HCT116 (cell line): ENCODE data around the gene FBP1. TPM values are rescaled to one million over a fixed set of nuclear protein-coding genes. Genes with fewer than 3 reads are reported as not detected.
"Not testable (repeated sequence)": the region's sequence is repeated elsewhere in the genome, so short reads cannot be mapped to it uniquely, and the experiment has no call there.

Experiments used
- ATAC-seq: fragments of 200-7000 bp; cut with Tn5 transposase; 2 replicates; pipeline ENCODE4 v1.9.1; 2020; ENCODE audit warnings: mild to moderate bottlenecking, moderate library complexity
- BruUV-seq: library from RNA; stranded (reverse); fragments of 400-500 nt; replicated peaks from 2 replicates; lab custom pipeline; 2021; lab: Mats Ljungman, UMichigan
- CTCF ChIA-PET: fragments of 300-600 bp; sonication (Branson Sonifier 250); formaldehyde crosslinking; loops from one replicate; lab custom pipeline; 2021; ENCODE audit warnings: antibody characterized with exemption; lab: Charles Lee
- POLR2A ChIA-PET: fragments of 300-600, 350-600 bp; sonication (Branson Sonifier 250); formaldehyde crosslinking; loops from one replicate; lab custom pipeline; 2021; ENCODE audit warnings: antibody characterized with exemption; lab: Charles Lee
- RAD21 ChIA-PET, 2 experiments: fragments of 300-600 bp; sonication (Branson Sonifier 250); formaldehyde crosslinking; loops; one replicate each; lab custom pipeline; 2023; ENCODE audit warnings: low total read pairs in 2 of 2; ENCODE audit not compliant: uncharacterized antibody in 2 of 2, unreplicated experiment in 2 of 2, low non-redundant PET in 1 of 2; lab: Charles Lee
- DNase-seq: peaks from one replicate; pipeline ENCODE4 v3.0.0-alpha.2; 2010; ENCODE audit warnings: low read depth, low spot score
- H2AFZ ChIP-seq: fragments of 200-600 bp; shearing (Covaris generic), sonication (generic); 2 replicates; pipeline ENCODE4 v1.6.1; 2017; ENCODE audit warnings: low read depth, mixed run types, mixed read lengths, antibody characterized with exemption, low read length; ENCODE audit not compliant: poor library complexity, severe bottlenecking
- H3K27ac ChIP-seq: 2 replicates; pipeline ENCODE4 v1.5.1; 2012; ENCODE audit warnings: low read depth, low read length
- H3K27me3 ChIP-seq: fragments of 200-600 bp; sonication (generic); 2 replicates; pipeline ENCODE4 v1.6.1; 2016; ENCODE audit warnings: mixed run types, low read length, mixed read lengths; ENCODE audit not compliant: insufficient read depth
- H3K36me3 ChIP-seq, 2 experiments: fragments of 200-500 bp in 1 of 2; fragments of 200-600 bp in 1 of 2; sonication (Bioruptor generic) in 1 of 2; sonication (generic) in 1 of 2; 2 replicates each; pipeline versions ENCODE4 v1.5.1 to v1.6.1; 2014 to 2016; ENCODE audit warnings: low read length in 2 of 2, inconsistent platforms in 1 of 2, mixed read lengths in 1 of 2, mixed run types in 1 of 2; ENCODE audit not compliant: insufficient read depth in 2 of 2, control insufficient read depth in 1 of 2
- H3K4me1 ChIP-seq, 2 experiments: fragments of 200-600 bp in 1 of 2; sonication (generic) in 1 of 2; 2 replicates each; pipeline versions ENCODE4 v1.5.1 to v1.6.1; 2012 to 2017; ENCODE audit warnings: low read length in 2 of 2, inconsistent platforms in 1 of 2, mild to moderate bottlenecking in 1 of 2, mixed read lengths in 1 of 2, mixed run types in 1 of 2, moderate library complexity in 1 of 2; ENCODE audit not compliant: insufficient read depth in 2 of 2, control insufficient read depth in 1 of 2
- H3K4me2 ChIP-seq: fragments of 200-600 bp; sonication (generic); 2 replicates; pipeline ENCODE4 v1.6.1; 2017; ENCODE audit warnings: mixed run types, low read length, mixed read lengths
- H3K4me3 ChIP-seq, 2 experiments: fragments of 200-600 bp in 1 of 2; sonication (generic) in 1 of 2; replicated peaks in 1 of 2; 2 replicates each; pipeline ENCODE4 v1.5.1; 2011 to 2016; ENCODE audit warnings: low read length in 2 of 2, control low read depth in 1 of 2, low read depth in 1 of 2, mild to moderate bottlenecking in 1 of 2, mixed read lengths in 1 of 2, mixed run types in 1 of 2
- H3K79me2 ChIP-seq: fragments of 200-600 bp; sonication (generic); 2 replicates; pipeline ENCODE4 v1.6.1; 2017; ENCODE audit warnings: mild to moderate bottlenecking, mixed run types, low read length, moderate library complexity, mixed read lengths; ENCODE audit not compliant: insufficient read depth
- H3K9ac ChIP-seq: fragments of 200-600 bp; sonication (generic); 2 replicates; pipeline ENCODE4 v1.6.1; 2016; ENCODE audit warnings: low read length, mixed read lengths
- H3K9me2 ChIP-seq: fragments of 200-600 bp; sonication (generic), shearing (Covaris generic); 2 replicates; pipeline ENCODE4 v1.6.1; 2017; ENCODE audit warnings: mixed run types, mild to moderate bottlenecking, moderate library complexity; ENCODE audit not compliant: insufficient read depth
- H3K9me3 ChIP-seq, 2 experiments: fragments of 200-500 bp in 1 of 2; fragments of 200-600 bp in 1 of 2; sonication (Bioruptor generic) in 1 of 2; sonication (generic) in 1 of 2; 2 replicates each; pipeline ENCODE4 v1.6.1; 2014 to 2017; ENCODE audit warnings: low read length in 2 of 2, mixed read lengths in 2 of 2, inconsistent platforms in 1 of 2, low read depth in 1 of 2, mild to moderate bottlenecking in 1 of 2, mixed run types in 1 of 2, moderate library complexity in 1 of 2; ENCODE audit not compliant: control insufficient read depth in 1 of 2, insufficient read depth in 1 of 2
- H4K20me1 ChIP-seq: fragments of 200-600 bp; sonication (generic), shearing (Covaris generic); 2 replicates; pipeline ENCODE4 v1.6.1; 2017; ENCODE audit warnings: mixed run types, mild to moderate bottlenecking, moderate library complexity; ENCODE audit not compliant: insufficient read depth
- CEBPB ChIP-seq: IDR thresholded peaks from 2 replicates; pipeline ENCODE4 v1.6.1; 2012; ENCODE audit warnings: low read depth
- EZH2 ChIP-seq: fragments of 200-600 bp; sonication (generic); IDR thresholded peaks from 2 replicates; pipeline ENCODE4 v1.6.1; 2017; ENCODE audit warnings: antibody characterized with exemption, mixed run types
- JUND ChIP-seq: IDR thresholded peaks from 2 replicates; pipeline ENCODE4 v1.6.1; 2012
- POLR2AphosphoS5 ChIP-seq: IDR thresholded peaks from 2 replicates; pipeline ENCODE4 v1.6.1; 2011; ENCODE audit warnings: mild to moderate bottlenecking, low read depth, low read length, moderate library complexity
- SRF ChIP-seq: IDR thresholded peaks from 2 replicates; pipeline ENCODE4 v1.6.1; 2012; ENCODE audit warnings: low read depth
- TCF7L2 ChIP-seq: IDR thresholded peaks from 2 replicates; pipeline ENCODE4 v1.7.0; 2011; ENCODE audit warnings: borderline replicate concordance, inconsistent platforms; ENCODE audit not compliant: insufficient read depth, insufficient read length; ENCODE audit errors: extremely low read depth
- intact Hi-C: fragments of 100-400 bp; cut with micrococcal nuclease; formaldehyde crosslinking; loops from 2 replicates; pipeline ENCODE4 v1.10.0; 2022
- total RNA-seq: library from RNA; stranded (reverse); gene quantifications from one replicate; pipeline ENCODE4 v1.2.1, GENCODE V29; 2021; ENCODE audit not compliant: unreplicated experiment
- TF ChIP-seq, protein P1 (sequence below): IDR thresholded peaks from 2 replicates; pipeline ENCODE4 v1.6.1; 2012

Gene FBP1
- total RNA-seq, 1 experiment from 2014 or later = 0.42 TPM

DNA sequence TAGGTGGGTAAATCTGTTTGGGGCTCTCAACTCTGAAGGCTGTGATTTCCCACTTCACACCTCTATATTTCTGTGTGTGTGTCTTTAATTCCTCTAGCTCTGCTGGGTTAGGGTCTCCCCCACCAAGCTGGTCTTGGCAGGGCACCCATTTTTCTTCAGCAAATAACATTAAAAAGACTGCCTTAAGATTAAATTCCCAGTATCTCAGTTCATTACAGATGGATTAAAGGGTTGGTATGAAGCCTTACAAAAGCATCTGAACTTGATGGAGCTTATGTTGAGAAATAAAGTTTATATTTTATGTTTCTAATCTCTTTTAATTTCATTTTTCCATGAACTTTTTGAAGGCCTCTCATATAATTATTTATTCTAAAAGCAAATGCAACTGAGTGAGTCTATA lies 72.8 kb downstream of the FBP1 start:
- ChIA-PET CTCF (no interaction called here), POLR2A (no interaction called here), RAD21 (no interaction called here)
- BruUV-seq = no TSS peak
- Histone ChIP-seq H3K27me3 (no peaks in the 10 kb centered on the region), H4K20me1 (no peaks in the 10 kb centered on the region), H3K9me3 (no peaks in the 10 kb centered on the region), H3K4me2 (no peak overlapping the region), H3K4me3 (no peak overlapping the region), H3K9ac (no peak overlapping the region), H3K27ac (no peak overlapping the region), H3K79me2 (no peaks in the 10 kb centered on the region), H3K36me3 (no peaks in the 10 kb centered on the region), H2AFZ (no peak overlapping the region), H3K9me2 (no peaks in the 10 kb centered on the region), H3K4me1 (no peaks in the 10 kb centered on the region)
- no peak for TF ChIP-seq CEBPB
- no peak for TF ChIP-seq JUND
- no peak for TF ChIP-seq SRF
- no peak for TF ChIP-seq POLR2AphosphoS5
- no peak for TF ChIP-seq EZH2
- TF ChIP-seq, protein P1, sequence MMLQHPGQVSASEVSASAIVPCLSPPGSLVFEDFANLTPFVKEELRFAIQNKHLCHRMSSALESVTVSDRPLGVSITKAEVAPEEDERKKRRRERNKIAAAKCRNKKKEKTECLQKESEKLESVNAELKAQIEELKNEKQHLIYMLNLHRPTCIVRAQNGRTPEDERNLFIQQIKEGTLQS = no peak
- TF ChIP-seq TCF7L2 = no peak
- ATAC-seq (no peak), DNase-seq (no peak)
- intact Hi-C loops = no loop called here

DNA sequence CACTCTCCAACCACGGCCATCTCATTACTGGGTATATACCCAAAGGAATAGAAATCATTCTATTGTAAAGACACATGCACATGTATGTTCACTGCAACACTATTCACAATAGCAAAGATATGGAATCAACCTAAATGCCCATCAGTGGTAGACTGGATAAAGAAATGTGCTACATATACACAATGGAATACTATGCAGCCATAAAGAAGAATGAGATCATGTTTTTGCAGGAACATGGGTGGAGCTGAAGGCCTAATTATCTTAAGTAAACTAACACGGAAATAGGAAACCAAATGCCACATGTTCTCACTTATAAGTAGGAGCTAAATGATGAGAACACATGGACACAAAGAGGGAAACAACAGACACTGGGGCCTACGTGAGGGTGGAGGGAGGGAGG lies 75.0 kb downstream of the FBP1 start:
- RAD21 ChIA-PET, H3K4me2 ChIP-seq, H3K9ac ChIP-seq, BruUV-seq, H4K20me1 ChIP-seq, DNase-seq, POLR2A ChIA-PET, H2AFZ ChIP-seq, intact Hi-C loops, H3K27ac ChIP-seq, H3K36me3 ChIP-seq, H3K9me3 ChIP-seq, H3K79me2 ChIP-seq, ATAC-seq, H3K4me3 ChIP-seq, H3K27me3 ChIP-seq, CTCF ChIA-PET, H3K9me2 ChIP-seq, H3K4me1 ChIP-seq: not testable (repeated sequence)
